NT2/D1 (cell line): ENCODE data around the gene DLL3.

Experiments
- SUZ12 ChIP-seq: IDR thresholded peaks from 2 replicates; pipeline ENCODE4 v1.6.1; 2011; ENCODE audit not compliant: insufficient read length, insufficient read depth; ENCODE audit errors: extremely low read depth
- YY1 ChIP-seq: IDR thresholded peaks from 2 replicates; pipeline ENCODE4 v1.6.1; 2011; ENCODE audit not compliant: insufficient read length, insufficient read depth
- ZNF274 ChIP-seq: IDR thresholded peaks from 2 replicates; pipeline ENCODE4 v1.6.1; 2011; ENCODE audit warnings: mild to moderate bottlenecking, low read depth, low read length

DNA sequence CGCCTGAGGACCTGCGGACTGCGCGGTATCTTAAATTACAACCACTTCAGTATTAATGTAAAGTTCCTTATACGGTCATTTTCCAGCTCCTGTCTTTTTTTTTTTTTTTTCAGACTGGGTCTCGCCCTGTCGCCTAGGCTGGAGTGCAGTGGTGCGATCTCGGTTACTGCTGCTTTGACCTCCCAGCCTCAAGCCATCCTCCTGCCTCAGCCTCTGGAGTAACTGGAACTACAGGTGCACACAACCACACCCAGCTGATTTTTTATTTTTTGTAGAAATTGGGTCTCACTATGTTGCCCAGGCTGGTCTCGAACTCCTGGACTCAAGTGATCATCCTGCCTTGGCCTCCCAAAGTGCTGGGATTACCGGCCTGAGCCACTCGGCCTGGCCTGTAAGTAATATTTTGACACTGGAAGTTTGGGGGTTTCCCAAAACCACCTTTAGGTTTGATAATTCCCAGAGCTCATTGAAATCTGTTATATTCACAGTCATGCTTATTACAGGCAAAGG is 34.3 kb downstream of the DLL3 start:
- TF ChIP-seq YY1 (no peak), ZNF274 (no peak), SUZ12 (no peak)
